Heart right ventricle (tissue), 16 donors: ENCODE measurements around the gene ADAMTSL5. TPM values are rescaled to one million over a fixed set of nuclear protein-coding genes. Genes with fewer than 3 reads are reported as not detected.

Experiments used
- ATAC-seq, 8 donors: fragments of 200-7000 bp; cut with Tn5 transposase; one replicate each; pipeline ENCODE4 v1.9.1; 2020; ENCODE audit warnings: mild to moderate bottlenecking in 8 of 8, moderate library complexity in 8 of 8, moderate number of reproducible peaks in 1 of 8
- DNase-seq, 2 donors: peaks; one replicate each; pipeline ENCODE4 v3.0.0-alpha.2; 2020
- H3K27ac ChIP-seq, 10 donors: fragments of 200-600 bp; sonication (generic) in 2 of 10; one replicate each; pipeline versions ENCODE4 v1.5.0 to v1.8.0; 2020 to 2022; ENCODE audit warnings: mild to moderate bottlenecking in 3 of 10
- H3K27me3 ChIP-seq, 7 donors: fragments of 200-600 bp; one replicate each; pipeline ENCODE4 v1.8.0; 2021 to 2022; ENCODE audit warnings: mild to moderate bottlenecking in 2 of 7
- H3K36me3 ChIP-seq, 9 donors: fragments of 200-600 bp; sonication (generic) in 1 of 9; one replicate each; pipeline versions ENCODE4 v1.5.0 to v1.8.0; 2020 to 2022; ENCODE audit warnings: mild to moderate bottlenecking in 2 of 9
- H3K4me1 ChIP-seq, 9 donors: fragments of 200-600 bp; sonication (generic) in 1 of 9; one replicate each; pipeline versions ENCODE4 v1.5.0 to v1.8.0; 2020 to 2022; ENCODE audit warnings: mild to moderate bottlenecking in 4 of 9
- H3K4me3 ChIP-seq, 10 donors: fragments of 200-600 bp; sonication (generic) in 2 of 10; one replicate each; pipeline versions ENCODE4 v1.5.0 to v1.8.0; 2020 to 2022; ENCODE audit warnings: mild to moderate bottlenecking in 7 of 10, moderate library complexity in 2 of 10
- H3K9me3 ChIP-seq, 11 donors: fragments of 200-600 bp in 10 of 11; sonication (generic) in 2 of 11; one replicate each; pipeline versions ENCODE4 v1.5.0 to v1.8.0; 2013 to 2022; ENCODE audit warnings: mild to moderate bottlenecking in 2 of 11, control low read depth in 1 of 11, moderate library complexity in 1 of 11
- CTCF ChIP-seq, 9 donors: fragments of 200-600 bp; sonication (generic) in 2 of 9; IDR thresholded peaks; one replicate each; pipeline versions ENCODE4 v1.5.0 to v1.8.0; 2021 to 2022; ENCODE audit warnings: antibody characterized with exemption in 9 of 9, mild to moderate bottlenecking in 5 of 9, moderate library complexity in 1 of 9
- WGBS, 2 donors: extraction: QIAGEN DNeasy Blood & Tissue Kit; methylation state at CpG; one replicate each; pipeline ENCODE4 v1.1.7; 2013; ENCODE audit warnings: inconsistent platforms in 1 of 2; 5-methylcytosine and 5-hydroxymethylcytosine counted together
- intact Hi-C, 10 donors: fragments of 100-400 bp; cut with DNase I; formaldehyde crosslinking; loops; one replicate each; pipeline versions ENCODE4 v1.11.1 to v1.14.2; 2022
- polyA plus RNA-seq, 2 donors: library from polyadenylated mRNA; stranded (reverse); fragments of 200-250 nt; gene quantifications; one replicate each; pipeline ENCODE4 v1.2.3, GENCODE V29; 2013
- total RNA-seq, 10 donors: library from RNA; stranded (reverse); fragmentation: NEBNext Ultra II Directional in 3 of 10; extraction: Animal tissue kit (Norgen Biotek cat#: 25700) in 3 of 10; gene quantifications; one replicate each; pipeline versions ENCODE4 v1.2.1 to v1.2.4, GENCODE V29; 2021 to 2023
- donor health status: Arrhythmogenic right ventricular cardiomyopathy.
- donor health status: ischemic (EF 13 %, LVEDD 7.1; RV severe dilation, severe dysfunction).
- donor health status: healthy with polysubstance abuse.
- donor health status: DM: no; HTN: yes; CAD: no.
- donor health status: DM: no; HTN: no; CAD: no.
- donor health status: ischemic (EF 25% LVEDD 6.9; RV normal size, moderate dysfunction).
- donor health status: ischemic (EF 25% LVEDD 5.7; RV mildly dilated, moderate dysfunction).
- donor health status: healthy.
- donor health status: DM: yes; HTN: yes; CAD: no.
- donor health status: Ischemic cardiomyopathy.
- donor health status: ischemic (EF 35%, LVEDD 5.7; RV mildly dilated, moderate dysfunction).
- donor health status: nonischemic (EF 11% LVEDD 7.7; RV severe dilation, severe dysfunction).
- donor health status: DM: yes; HTN: yes; CAD: no.
- donor health status: PGD.
- donor health status: ischemic (EF 29% LVEDD 5.4; RV normal size, mild dysfunction).
- donor health status: nonischemic (EF 23%, LVEDD 6.1; RV moderate dilation, normal function).

Gene ADAMTSL5
- total and polyA plus RNA-seq, 12 donors = 16.7 to 69.4 (median 35.8) TPM

DNA sequence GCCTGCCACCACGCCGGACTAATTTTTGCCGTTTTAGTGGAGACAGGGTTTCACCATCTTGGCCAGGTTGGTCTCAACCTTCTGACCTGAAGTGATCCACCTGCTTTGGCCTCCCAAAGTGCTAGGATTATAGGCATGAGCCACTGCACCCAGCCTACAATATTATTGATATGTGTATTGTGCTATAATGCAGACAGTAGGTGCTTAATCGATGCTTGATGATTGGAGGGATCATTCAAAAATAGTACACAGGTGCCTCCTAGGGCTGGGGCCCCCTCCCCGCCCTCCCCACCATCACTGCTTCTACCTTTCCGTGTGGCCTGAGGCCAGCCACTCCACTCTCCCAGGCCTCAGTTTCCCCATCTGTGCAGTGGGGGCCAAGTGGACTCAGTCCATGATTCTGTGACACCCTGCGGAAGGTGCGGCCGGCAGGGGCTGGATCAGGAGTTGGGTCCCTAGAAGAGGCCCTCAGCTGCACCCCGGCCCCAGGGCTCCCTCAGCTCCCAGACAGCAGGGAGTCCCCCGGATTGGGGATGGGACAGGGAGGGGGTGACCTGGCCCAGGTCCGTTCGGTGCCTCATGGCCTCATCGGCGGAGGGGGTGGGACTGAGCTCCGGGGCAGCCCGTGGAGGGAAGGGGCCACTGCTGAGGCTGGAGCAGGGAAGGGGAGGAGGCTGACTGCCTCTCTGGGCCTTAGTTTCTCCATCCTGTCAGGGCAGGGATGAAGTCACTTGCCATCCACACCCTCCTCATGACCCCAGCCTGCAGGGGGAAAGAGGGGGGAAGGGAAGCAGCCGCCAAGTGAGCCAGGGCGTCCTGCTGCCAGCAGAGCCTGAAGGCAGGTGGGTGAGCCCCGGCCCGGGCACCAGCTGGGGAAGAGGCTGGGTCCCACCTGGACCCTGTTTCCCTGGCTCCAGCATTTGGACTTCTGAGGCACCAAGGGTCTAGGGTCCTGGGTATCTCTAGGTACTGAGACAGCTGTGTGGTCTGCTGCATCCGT lies 1.2 kb downstream of the ADAMTSL5 start:
- Histone ChIP-seq H3K27me3 (peaks cover 0 to 58% (median 14%) of the 10 kb centered on the region in 7 donors), H3K9me3 (peaks cover 0 to 6% (median 0%) of the 10 kb centered on the region in 11 donors), H3K4me3 (peak overlapping the region in 7 of 10 donors; percentile 62 to 74 (median 66)), H3K36me3 (no peaks in the 10 kb centered on the region), H3K27ac (peak overlapping the region in 7 of 10 donors; percentile 85 to 97 (median 93)), H3K4me1 (peaks cover 7 to 64% (median 26%) of the 10 kb centered on the region in 9 donors)
- WGBS, 2 donors = 55% methylated on average over 22 of the region's 22 CpGs
- no peak for ATAC-seq
- DNase-seq = no peak
- intact Hi-C loops = loop anchor here in 4 of 10 donors (5.0 to 10.0 kb wide), 3 partner anchors 47 to 234 kb away; partner anchors contain the start of gene FAM174C (in 1 of the 4)
- no peak for TF ChIP-seq CTCF (IDR thresholded peaks at IDR 0.05)

- Histone ChIP-seq H3K9me3 (peaks cover 0 to 6% (median 0%) of the 10 kb centered on the region in 11 donors), H3K4me3 (no peak overlapping the region), H3K27me3 (peaks cover 0 to 58% (median 14%) of the 10 kb centered on the region in 7 donors), H3K27ac (no peak overlapping the region), H3K36me3 (peaks cover 0 to 5% (median 0%) of the 10 kb centered on the region in 9 donors), H3K4me1 (peaks cover 7 to 64% (median 26%) of the 10 kb centered on the region in 9 donors)
- ATAC-seq (no peak), DNase-seq (no peak)
- no peak for TF ChIP-seq CTCF (IDR thresholded peaks at IDR 0.05)
- 61 to 69% methylated on average over 9 of the region's 9 CpGs for WGBS, 2 donors
- intact Hi-C loops = loop anchor here in 4 of 10 donors (5.0 to 10.0 kb wide), 3 partner anchors 46 to 234 kb away; partner anchors contain the start of gene FAM174C (in 1 of the 4)
Measured at GRCh38 chr19:1510807-1511206, 2.0 kb downstream of the ADAMTSL5 start.

DNA sequence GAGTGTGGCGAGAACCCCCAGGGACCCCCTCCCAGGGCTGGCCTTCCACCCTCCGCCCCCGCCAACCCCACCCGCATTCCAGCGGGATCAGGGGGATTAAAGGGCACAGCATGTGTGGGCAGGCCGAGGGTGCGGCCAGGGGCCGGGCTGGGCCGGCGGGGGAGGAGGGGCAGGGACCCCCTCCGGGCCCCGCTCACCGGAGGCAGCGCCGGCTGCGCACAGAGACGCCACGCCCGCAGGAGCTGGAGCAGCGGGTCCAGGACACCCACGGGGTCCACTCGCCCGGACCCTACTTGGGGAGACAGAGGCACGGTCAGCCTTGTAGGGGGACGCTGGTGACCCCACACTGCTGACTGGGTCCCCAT lies 2.4 kb downstream of the ADAMTSL5 start:
- no peak for TF ChIP-seq CTCF (IDR thresholded peaks at IDR 0.05)
- ATAC-seq = no peak
- intact Hi-C loops = loop anchor here in 4 of 10 donors (5.0 to 10.0 kb wide), 3 partner anchors 46 to 233 kb away; partner anchors contain the start of gene FAM174C (in 1 of the 4)
- DNase-seq = no peak
- no peak overlapping the region for H3K4me3 ChIP-seq
- peaks cover 0 to 57% (median 14%) of the 10 kb centered on the region in 7 donors for H3K27me3 ChIP-seq
- peaks cover 0 to 9% (median 0%) of the 10 kb centered on the region in 9 donors for H3K36me3 ChIP-seq
- H3K4me1 ChIP-seq = peaks cover 7 to 64% (median 26%) of the 10 kb centered on the region in 9 donors
- H3K9me3 ChIP-seq = peaks cover 0 to 6% (median 0%) of the 10 kb centered on the region in 11 donors
- peak overlapping the region in 3 of 10 donors; percentile 28 to 72 (median 40) for H3K27ac ChIP-seq
- 48 to 52% methylated on average over 25 of the region's 25 CpGs for WGBS, 2 donors
